OCI-LY1 (cell line): Measurements from ENCODE around the gene NUDT2.

Experiments
- CTCF ChIP-seq: fragments of 200-600 bp; sonication (generic), shearing (Covaris generic); IDR thresholded peaks from 2 replicates; pipeline ENCODE4 v1.5.1; 2017; ENCODE audit warnings: mild to moderate bottlenecking, antibody characterized with exemption, low read length, moderate library complexity, mixed read lengths
- EZH2 ChIP-seq: fragments of 200-600 bp; sonication (generic), shearing (Covaris generic); IDR thresholded peaks from 2 replicates; pipeline ENCODE4 v1.8.0; 2017; ENCODE audit warnings: borderline replicate concordance, mixed run types, mild to moderate bottlenecking, antibody characterized with exemption, low read length, moderate library complexity, mixed read lengths

GRCh38 chr9:34343605-34344004 lies 14.2 kb downstream of the NUDT2 start:
- TF ChIP-seq CTCF (no peak), EZH2 (no peak)
